NCI-H1436 (cell line): ENCODE results near the gene ZNF106.

Source experiments
- DNase-seq: peaks from one replicate; lab custom pipeline; 2025; lab: John Stamatoyannopoulos, UW

The ZNF106 gene

DNA sequence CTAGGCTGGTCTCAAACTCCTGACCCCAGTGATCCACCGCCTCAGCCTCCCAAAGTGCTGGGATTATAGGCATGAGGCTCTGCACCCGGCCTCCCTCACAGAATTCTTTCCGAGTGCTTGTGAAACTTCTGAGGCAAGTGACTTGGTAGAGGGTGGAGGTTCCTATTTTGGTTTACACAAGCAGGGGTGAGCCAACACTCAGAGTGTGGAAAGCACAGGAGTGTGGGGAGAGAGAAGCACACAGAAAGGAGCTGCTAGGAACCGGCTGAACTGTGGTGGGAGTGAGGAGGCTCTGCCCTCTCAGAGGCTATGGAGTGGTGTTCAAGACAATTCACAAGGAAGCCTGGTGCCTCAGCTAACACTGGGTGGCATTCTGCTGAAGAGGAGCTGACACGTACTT lies 123.9 kb downstream of the ZNF106 start:
- no peak for DNase-seq

DNA sequence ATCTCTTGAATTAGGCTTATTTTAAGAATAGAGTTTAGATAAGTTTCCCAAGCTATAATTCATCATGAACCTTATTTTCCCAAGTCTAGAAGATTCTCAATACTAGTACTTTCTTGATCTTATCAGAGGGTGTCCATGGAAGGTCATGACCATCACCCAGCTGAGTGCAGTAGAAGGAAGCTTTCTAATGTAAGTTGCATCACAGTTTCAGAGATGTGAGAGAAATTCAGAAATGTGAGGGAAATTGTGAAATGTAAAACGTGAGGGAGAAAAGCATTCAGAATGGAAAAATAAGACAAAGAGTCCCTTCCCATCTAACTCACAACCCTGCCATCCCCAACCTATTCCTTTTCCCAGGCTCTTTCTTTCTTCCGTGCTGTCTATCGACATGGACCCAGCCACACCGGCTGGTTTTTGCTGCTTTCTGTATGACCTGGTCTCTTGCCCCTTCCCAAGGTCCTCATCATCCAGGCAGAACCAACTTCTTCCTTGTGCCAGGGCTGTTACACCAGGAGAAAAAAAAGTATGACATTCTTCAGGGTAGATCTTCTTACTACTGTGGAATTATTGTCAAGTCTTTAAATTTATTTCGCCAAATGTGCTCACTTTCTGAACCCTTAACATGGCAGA lies 124.9 kb downstream of the ZNF106 start:
- no peak for DNase-seq

DNA sequence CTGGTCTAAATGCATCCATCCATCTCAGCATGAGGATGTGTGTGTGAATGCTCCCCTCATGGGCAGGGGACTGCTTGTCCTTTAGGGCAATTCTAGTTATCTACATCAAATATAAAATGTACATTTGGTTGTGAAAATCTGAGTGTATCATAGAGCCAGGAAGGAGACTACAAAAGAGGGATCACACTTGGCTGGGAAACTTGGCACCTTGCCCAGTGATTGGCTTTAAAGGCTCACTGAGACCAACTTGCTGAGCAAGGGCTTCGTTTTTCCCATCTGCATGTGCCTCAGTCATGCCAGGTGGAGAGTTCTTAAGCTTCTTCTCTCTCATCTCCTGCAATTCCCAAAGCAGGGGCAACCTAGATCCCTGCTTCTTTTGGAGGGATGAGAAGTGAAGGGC lies 126.4 kb downstream of the ZNF106 start:
- peak; percentile 1 for DNase-seq

DNA sequence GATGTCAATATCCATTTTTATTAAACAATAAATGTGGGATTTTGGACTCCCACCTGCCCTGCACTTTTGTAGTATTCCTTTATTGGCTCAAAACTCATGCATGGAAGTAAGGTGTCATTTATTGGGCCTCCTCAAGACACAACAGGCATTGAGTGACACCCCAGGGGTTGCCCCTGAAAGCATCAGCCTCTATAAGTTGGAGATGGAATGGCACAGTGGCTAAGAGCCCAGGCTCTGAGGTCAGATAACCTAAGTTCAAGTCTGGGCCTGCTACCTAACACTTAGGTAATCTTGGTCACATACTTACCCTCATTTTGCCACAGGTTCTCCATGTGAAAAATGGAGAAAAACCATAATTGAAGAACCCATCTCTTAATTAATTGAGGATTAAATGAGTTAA lies 127.0 kb downstream of the ZNF106 start:
- no peak for DNase-seq

DNA sequence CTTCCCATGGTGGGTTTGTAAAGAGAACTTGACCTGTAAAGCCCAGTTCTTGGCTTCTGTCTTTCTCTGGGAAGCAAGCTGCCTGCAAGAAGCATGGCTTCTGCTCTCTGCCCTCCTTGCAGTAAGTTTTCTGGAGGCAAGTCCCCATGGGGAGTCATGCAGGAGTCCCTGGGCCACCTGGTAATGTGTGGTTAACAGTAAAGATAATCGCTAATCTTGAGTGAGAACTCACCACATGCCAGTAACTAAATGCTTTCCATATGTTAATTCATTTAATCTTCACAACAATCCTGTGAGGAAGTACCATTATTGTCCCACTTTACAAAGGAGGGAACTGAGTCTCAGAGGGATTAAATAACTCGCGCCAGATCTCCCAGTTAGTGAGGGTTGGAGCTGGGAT lies 127.5 kb downstream of the ZNF106 start:
- DNase-seq = no peak
